Stomach (tissue), 9 donors: ENCODE measurements around the gene ZSCAN29. TPM values are rescaled to one million over a fixed set of nuclear protein-coding genes. Genes with fewer than 3 reads are reported as not detected.

Experiments used
- DNase-seq, 2 donors: peaks; one replicate each; pipeline versions ENCODE4 v3.0.0 to v3.0.0-alpha.2; 2013 to 2019
- H3K27ac ChIP-seq, 5 donors: fragments of 200-600 bp in 4 of 5; sonication (generic) in 4 of 5; one replicate each; pipeline ENCODE4 v1.5.1; 2013 to 2019; ENCODE audit warnings: mild to moderate bottlenecking in 1 of 5, moderate library complexity in 1 of 5
- H3K27me3 ChIP-seq, 3 donors: fragments of 200-600 bp; sonication (generic); one replicate each; pipeline ENCODE4 v1.5.1; 2017 to 2019; ENCODE audit warnings: mixed run types in 1 of 3
- H3K36me3 ChIP-seq, 4 donors: fragments of 200-600 bp; sonication (generic); 1 replicate in 3 of 4; 2 replicates in 1 of 4; pipeline ENCODE4 v1.5.1; 2016 to 2019
- H3K4me1 ChIP-seq, 4 donors: fragments of 200-600 bp; sonication (generic); one replicate each; pipeline ENCODE4 v1.5.1; 2016 to 2019
- H3K4me3 ChIP-seq, 4 donors: fragments of 200-600 bp; sonication (generic) in 3 of 4; one replicate each; pipeline ENCODE4 v1.5.1; 2016 to 2019; ENCODE audit warnings: mild to moderate bottlenecking in 1 of 4
- H3K9me3 ChIP-seq, 4 donors: fragments of 200-600 bp; sonication (generic); one replicate each; pipeline ENCODE4 v1.5.1; 2016 to 2019
- EP300 ChIP-seq: sonication (generic); formaldehyde crosslinking; IDR thresholded peaks from one replicate; pipeline ENCODE4 v1.6.1; 2017; ENCODE audit warnings: antibody characterized with exemption
- POLR2A ChIP-seq, 4 donors: fragments of 450-650 bp; IDR thresholded peaks; one replicate each; pipeline ENCODE4 v1.6.1; 2016; ENCODE audit warnings: antibody characterized with exemption in 4 of 4, control low read depth in 2 of 4, mild to moderate bottlenecking in 1 of 4, moderate library complexity in 1 of 4
- POLR2AphosphoS5 ChIP-seq, 3 donors: sonication (generic); formaldehyde crosslinking; IDR thresholded peaks; one replicate each; pipeline ENCODE4 v1.6.1; 2016; ENCODE audit warnings: antibody characterized with exemption in 3 of 3
- WGBS, 5 donors: extraction: QIAGEN DNeasy Blood & Tissue Kit in 3 of 5; methylation state at CpG; one replicate each; pipeline versions ENCODE4 v1.1.5 to v1.1.7; 2013 to 2018; 5-methylcytosine and 5-hydroxymethylcytosine counted together
- intact Hi-C: fragments of 100-400 bp; cut with DNase I; formaldehyde crosslinking; loops from one replicate; pipeline ENCODE4 v1.15.1; 2023; ENCODE audit warnings: low total_unique reads
- polyA plus RNA-seq, 3 donors: library from polyadenylated mRNA; stranded (reverse); fragments of 200-250 nt; gene quantifications; one replicate each; pipeline ENCODE4 v1.2.3, GENCODE V29; 2013
- total RNA-seq, 5 donors: library from RNA; depleted of rRNA; stranded (reverse); fragments of >200 nt; gene quantifications; one replicate each; pipeline versions ENCODE4 v1.1.0 to v1.2.3, GENCODE V29; 2014 to 2016
- TF ChIP-seq, protein P1 (sequence below), 7 experiments: fragments of 450-650 bp in 4 of 7; fragments of 200-600 bp in 3 of 7; sonication (generic) in 3 of 7; IDR thresholded peaks; one replicate each; pipeline ENCODE4 v1.5.1; 2016 to 2019; ENCODE audit warnings: antibody characterized with exemption in 7 of 7, control low read depth in 2 of 7, mild to moderate bottlenecking in 1 of 7
- donor health status: healthy with polysubstance abuse.
- donor health status: Bipolar disorder and iron deficiency.
- donor health status: healthy.

The ZSCAN29 gene
- total and polyA plus RNA-seq, 8 donors = 4.5 to 45.5 (median 20.4) TPM

- Histone ChIP-seq H3K9me3 (no peaks in the 10 kb centered on the region), H3K4me3 (peak overlapping the region; percentile 65 to 89 (median 85)), H3K27me3 (no peaks in the 10 kb centered on the region), H3K4me1 (peaks cover 12 to 34% (median 30%) of the 10 kb centered on the region in 4 donors), H3K27ac (peak overlapping the region; percentile 92 to 99 (median 96)), H3K36me3 (peaks cover 0 to 23% (median 8%) of the 10 kb centered on the region in 4 donors)
- 3 to 6% (median 4%) methylated on average over 7 of the region's 7 CpGs for WGBS, 5 donors
- intact Hi-C loops = no loop called here
- DNase-seq = no peak
- TF ChIP-seq, protein P1, sequence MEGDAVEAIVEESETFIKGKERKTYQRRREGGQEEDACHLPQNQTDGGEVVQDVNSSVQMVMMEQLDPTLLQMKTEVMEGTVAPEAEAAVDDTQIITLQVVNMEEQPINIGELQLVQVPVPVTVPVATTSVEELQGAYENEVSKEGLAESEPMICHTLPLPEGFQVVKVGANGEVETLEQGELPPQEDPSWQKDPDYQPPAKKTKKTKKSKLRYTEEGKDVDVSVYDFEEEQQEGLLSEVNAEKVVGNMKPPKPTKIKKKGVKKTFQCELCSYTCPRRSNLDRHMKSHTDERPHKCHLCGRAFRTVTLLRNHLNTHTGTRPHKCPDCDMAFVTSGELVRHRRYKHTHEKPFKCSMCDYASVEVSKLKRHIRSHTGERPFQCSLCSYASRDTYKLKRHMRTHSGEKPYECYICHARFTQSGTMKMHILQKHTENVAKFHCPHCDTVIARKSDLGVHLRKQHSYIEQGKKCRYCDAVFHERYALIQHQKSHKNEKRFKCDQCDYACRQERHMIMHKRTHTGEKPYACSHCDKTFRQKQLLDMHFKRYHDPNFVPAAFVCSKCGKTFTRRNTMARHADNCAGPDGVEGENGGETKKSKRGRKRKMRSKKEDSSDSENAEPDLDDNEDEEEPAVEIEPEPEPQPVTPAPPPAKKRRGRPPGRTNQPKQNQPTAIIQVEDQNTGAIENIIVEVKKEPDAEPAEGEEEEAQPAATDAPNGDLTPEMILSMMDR (IDR thresholded peaks at IDR 0.05) = no peak
- TF ChIP-seq POLR2AphosphoS5 (IDR thresholded peaks at IDR 0.05) (no peak), EP300 (no peak), POLR2A (IDR thresholded peaks at IDR 0.05) (no peak)
Observed at GRCh38 chr15:43330780-43331087, 40.1 kb downstream of the ZSCAN29 start.

- peak; percentile 92 to 98 for DNase-seq
- Histone ChIP-seq H3K27me3 (no peaks in the 10 kb centered on the region), H3K9me3 (no peaks in the 10 kb centered on the region), H3K4me1 (peaks cover 12 to 34% (median 30%) of the 10 kb centered on the region in 4 donors), H3K36me3 (peaks cover 0 to 18% (median 4%) of the 10 kb centered on the region in 4 donors), H3K27ac (peak within 1 kb of the TSS; percentile 92 to 99 (median 96)), H3K4me3 (peak within 1 kb of the TSS; percentile 65 to 89 (median 85))
- 0% methylated on average over 34 to 86 of the region's 86 CpGs for WGBS, 5 donors
- intact Hi-C loops = no loop called here
- TF ChIP-seq POLR2AphosphoS5 (IDR thresholded peaks at IDR 0.05) (peak; percentile 69 to 84 (median 74)), POLR2A (IDR thresholded peaks at IDR 0.05) (peak in 1 of 4 donors; percentile 28)
- TF ChIP-seq, protein P1 (IDR thresholded peaks at IDR 0.05) = no peak
Observed at GRCh38 chr15:43329960-43330779, 40.7 kb downstream of the ZSCAN29 start, which contains the start of gene LCMT2. LCMT2 (minus strand) TSS chr15:43330573; CDS start chr15:43330489, 84 bp downstream.

DNA sequence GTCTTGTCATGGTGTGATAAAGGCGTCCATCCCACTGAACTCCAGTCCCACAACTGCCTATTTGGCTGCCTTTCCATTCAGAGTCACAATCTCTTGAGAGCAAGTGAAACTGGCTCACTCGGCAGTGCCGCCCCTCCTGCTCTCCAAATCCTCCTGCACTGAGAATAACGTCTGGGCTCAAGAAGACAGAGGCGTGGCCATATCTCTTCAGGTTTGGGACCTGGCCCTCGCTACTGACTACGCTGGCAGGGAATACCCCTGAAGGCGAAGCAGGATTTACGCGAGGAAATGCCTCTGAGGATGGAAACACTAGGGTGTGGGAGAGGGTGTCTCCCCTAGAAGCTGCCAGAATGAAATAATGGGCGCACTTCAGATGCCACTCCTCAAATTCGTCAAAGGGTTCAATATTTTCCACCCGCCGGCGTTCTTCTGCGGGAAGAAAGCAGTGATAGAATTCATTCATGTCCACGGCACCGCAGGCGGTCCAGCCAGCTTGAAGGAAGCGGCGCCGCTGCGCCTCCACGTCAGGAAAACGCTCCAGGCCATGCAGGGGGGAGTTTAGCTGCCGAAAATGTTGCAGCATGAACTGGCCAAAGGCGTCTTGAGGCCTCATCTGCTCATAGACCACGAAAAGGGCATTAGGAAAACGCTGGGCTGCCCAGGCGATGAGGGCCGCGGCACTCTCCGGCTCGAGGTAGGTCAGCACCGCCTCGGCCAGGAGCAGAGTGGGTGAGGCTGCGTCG lies 41.5 kb downstream of the ZSCAN29 start:
- 12 to 35% (median 14%) methylated on average over 30 to 38 of the region's 38 CpGs for WGBS, 5 donors
- Histone ChIP-seq H3K4me3 (peak overlapping the region; percentile 65 to 89 (median 85)), H3K27ac (peak overlapping the region; percentile 92 to 99 (median 96)), H3K9me3 (no peaks in the 10 kb centered on the region), H3K36me3 (peaks cover 0 to 13% (median 0%) of the 10 kb centered on the region in 4 donors), H3K4me1 (peaks cover 12 to 34% (median 30%) of the 10 kb centered on the region in 4 donors), H3K27me3 (no peaks in the 10 kb centered on the region)
- DNase-seq = peak; percentile 27 to 30
- intact Hi-C loops = no loop called here
- TF ChIP-seq POLR2AphosphoS5 (IDR thresholded peaks at IDR 0.05) (no peak), POLR2A (IDR thresholded peaks at IDR 0.05) (no peak), EP300 (no peak)
- TF ChIP-seq, protein P1 (IDR thresholded peaks at IDR 0.05) = no peak

DNA sequence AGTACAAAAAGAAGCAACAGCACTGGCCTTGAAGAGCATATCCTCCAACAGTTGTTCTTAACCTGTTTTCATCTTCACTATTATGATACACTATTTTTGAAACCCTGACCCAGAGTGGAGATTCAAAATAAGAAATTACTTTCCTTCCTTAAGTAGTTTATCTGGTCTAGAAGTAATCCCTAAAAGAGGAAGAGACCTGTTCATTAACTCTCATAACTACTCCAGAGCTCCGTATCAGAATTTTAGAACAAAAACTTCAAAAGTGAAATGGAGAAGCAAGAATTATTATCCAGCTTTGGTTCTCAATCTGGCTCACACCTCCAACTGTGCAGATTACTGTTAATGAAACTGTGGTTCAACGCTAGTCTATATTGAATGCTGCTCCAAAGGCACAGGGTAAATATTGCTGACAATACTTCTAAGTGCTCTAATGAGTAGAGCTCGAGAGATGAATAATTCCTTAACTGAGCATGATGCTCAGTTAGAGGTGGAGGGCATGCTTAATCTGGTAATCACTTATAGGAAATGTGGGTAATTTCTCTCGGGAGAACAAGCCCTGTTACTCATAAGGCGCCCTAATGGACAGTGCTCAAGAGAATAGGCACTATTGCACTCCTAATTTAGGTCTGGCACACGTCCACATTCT lies 45.7 kb downstream of the ZSCAN29 start:
- intact Hi-C loops = no loop called here
- no peaks in the 10 kb centered on the region for H3K9me3 ChIP-seq
- H3K4me3 ChIP-seq = no peak overlapping the region
- DNase-seq = no peak
- no peaks in the 10 kb centered on the region for H3K36me3 ChIP-seq
- H3K27me3 ChIP-seq = no peaks in the 10 kb centered on the region
- 55 to 69% (median 68%) methylated on average over 6 of the region's 6 CpGs for WGBS, 5 donors
- TF ChIP-seq POLR2A (IDR thresholded peaks at IDR 0.05) = no peak
- peaks cover 12 to 27% (median 23%) of the 10 kb centered on the region in 4 donors for H3K4me1 ChIP-seq
- no peak overlapping the region for H3K27ac ChIP-seq
